HG03575 (cell line): ENCODE results near the gene RCSD1.
"Not testable (repeated sequence)": the region's sequence is repeated elsewhere in the genome, so short reads cannot be mapped to it uniquely, and the experiment has no call there.

Experiments used
- ATAC-seq: cut with Tn5 transposase; IDR thresholded peaks from one replicate; pipeline ENCODE4 v1.9.1; 2021; ENCODE audit not compliant: unreplicated experiment, insufficient number of reproducible peaks, low FRiP score; ENCODE audit errors: extremely low read depth

RCSD1 gene

DNA sequence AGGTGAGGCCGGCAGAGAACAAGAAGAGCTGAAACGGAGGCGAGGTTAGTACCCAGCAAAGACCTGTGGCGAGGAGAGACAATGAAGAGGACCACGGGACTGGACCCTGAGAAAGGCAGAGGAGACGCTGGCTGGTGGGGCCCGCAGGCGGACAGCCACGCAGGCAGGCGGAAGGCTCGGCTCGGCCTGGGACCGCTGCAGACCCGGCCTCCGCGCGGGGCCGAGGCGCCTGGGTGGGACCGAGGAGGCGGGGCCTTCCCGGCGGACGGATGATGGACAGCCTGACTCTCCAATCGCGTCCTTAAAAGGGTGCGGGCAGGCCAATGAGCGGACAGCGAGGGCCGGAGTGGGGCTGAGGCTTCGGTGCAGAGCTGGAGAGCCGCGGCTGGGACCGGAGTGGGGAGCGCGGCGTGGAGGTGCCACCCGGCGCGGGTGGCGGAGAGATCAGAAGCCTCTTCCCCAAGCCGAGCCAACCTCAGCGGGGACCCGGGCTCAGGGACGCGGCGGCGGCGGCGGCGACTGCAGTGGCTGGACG is 91.7 kb downstream of the RCSD1 start, which contains the start of gene MPZL1:
Gene MPZL1 (plus strand): TSS at position 366 of the 535 bp plus-strand sequence. CDS start 170 bp downstream, outside the sequence.
- ATAC-seq = peak; percentile 62

DNA sequence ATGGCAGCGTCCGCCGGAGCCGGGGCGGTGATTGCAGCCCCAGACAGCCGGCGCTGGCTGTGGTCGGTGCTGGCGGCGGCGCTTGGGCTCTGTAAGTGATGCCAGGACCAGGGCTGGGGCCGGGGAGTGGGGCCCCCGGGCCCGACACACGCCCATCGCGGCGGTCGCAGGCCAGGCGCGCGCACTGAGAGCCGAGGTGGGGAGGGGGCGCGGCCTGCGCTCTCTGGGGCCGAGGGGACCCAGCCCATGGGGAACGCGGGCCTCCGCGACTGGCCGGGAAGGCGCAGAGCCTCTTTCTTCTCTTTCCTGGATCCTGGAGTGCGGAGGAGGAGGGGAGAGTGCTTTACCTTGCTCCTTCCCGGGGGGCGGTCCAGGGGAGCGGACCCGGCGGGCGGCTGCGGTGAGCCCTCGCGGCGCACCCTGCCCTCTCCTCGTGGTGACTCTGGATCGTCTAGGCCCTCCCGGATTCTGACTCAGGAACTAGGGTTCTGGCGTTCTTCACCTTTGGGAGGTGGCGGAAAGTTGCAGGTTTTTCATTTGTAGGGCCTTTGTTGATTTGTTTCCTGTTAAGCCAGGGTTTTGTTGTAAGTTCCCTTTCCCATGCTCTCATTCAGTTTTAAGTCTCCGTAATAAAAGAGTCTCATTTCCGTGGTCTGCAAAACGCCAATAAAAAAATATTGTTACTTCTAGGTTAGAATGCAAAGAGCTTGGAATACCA is 92.3 kb downstream of the RCSD1 start:
- ATAC-seq = no peak

DNA sequence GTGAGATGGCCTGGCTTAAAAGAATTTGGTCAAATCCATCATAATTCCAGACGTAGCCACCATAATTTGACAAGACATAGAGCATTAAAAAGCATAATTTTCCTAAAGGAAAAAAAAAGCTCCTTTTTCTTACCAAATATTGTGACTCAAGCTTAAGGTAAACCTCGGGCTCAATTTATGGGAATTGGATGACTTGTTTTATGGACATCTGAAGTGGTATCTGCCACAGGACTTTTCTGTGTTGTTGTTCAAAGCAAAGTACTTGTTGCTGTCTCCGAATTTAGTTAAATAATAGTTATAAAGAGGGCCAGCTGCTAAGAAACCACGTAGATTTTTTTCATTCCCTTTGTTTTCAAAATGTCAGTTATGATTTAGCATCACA is 92.8 kb downstream of the RCSD1 start:
- ATAC-seq = no peak

DNA sequence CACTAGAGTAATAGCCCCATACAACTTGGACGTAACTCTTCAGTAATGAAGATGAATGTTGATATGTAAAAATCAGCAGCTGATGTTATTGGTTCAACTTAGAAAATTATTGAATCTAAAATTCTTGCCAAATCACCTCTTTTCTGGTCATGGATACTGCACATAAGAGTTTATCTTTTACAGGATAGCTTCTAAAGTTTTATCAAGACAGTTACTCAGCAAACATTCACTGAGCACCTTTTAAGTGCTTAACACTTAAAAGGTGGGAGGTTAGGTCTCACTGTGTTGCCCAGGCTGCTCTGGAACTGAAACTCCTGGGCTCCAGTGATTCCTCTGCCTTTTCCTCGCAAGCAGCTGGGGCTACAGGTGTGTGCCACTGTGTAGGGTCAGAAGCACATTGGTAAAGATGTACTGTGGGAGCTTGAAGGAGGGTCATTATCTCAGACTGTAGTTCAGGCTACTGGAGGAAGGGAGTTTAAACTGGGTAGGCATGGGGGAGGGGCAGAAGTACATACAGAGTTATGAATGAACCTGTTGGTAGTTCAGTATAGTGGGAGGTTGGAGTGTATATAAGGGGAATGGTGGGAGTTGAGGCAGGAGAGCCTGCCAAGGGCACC is 93.8 kb downstream of the RCSD1 start:
- ATAC-seq = no peak

DNA sequence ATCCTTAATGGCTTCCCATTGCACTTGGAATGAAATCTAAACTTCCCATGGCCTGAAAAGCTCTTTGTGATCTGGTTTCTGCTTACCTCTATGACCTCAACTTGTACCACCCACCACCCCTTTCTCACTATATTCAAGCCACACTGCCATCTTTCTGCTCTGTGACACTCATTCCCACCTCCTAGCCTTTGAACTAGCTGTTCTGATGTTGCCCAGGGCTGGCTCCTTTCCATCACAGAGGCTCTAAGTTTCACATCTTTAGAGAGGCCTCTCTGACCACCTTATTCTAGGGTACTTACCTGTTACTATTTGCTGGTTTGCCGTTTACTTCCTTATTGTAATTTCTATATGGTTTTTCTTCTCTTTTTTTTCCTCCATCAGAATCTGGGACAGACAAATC is 96.0 kb downstream of the RCSD1 start:
- no peak for ATAC-seq

DNA sequence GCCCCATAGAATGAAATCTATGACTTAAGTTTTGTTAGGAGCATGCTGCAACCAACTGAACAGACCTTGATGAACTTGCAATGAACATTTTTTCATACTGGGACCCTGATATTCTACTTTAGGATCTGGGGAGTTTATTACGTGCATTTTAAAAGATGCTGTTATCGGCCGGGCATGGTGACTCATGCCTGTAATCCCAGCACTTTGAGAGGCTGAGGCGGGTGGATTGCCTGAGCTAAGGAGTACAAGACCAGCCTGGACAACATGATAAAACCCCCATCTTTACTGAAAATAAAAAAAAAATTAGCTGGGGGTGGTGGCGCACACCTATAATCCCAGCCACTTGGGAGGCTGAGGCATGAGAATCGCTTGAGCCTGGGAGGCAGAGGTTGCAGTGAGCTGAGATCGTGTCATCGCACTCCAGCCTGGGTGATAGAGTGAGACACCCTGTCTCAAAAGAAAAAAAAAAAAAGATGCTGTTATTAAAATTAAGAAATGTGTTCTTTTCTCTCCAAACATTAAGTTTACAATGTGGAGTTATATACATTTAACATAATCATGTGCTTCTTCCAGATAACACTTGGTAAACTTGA is 98.9 kb downstream of the RCSD1 start:
- ATAC-seq = no peak

DNA sequence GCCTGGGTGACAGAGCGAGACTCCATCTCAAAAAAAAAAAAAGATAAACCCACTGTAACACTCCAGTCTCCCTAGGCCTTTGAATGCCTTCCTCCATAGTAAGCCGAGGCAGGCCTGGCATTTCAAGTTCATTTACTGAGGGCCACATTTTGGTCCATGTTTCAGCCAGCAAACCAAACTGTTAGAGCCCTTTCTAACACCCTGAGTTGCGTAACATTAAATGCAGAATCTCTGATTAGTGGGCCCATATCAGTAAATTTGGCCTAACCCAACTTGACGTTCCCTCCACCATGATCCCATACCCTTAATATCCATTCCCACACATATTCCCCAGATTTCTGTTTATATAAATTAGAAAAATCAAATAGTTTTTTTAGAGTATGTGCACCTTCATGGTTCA is 104.2 kb downstream of the RCSD1 start:
- no peak for ATAC-seq

DNA sequence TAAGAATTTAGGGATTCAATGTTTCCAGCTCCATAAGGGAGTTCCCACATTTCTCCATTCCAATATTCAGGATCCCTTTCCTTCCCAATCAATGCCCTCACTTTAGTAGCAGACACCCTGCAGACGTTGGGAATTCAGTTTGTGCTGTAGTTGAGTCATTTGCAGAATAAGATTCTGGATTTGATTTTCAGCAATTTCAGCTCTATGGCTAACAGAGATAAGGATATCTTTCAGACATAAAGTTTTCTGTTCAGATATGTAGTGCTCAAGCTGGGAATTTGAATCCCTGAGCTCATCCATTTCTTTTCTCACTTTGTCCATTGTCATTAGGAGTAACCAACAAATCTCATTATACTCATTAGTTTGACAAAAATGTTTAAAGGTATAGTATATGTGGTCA is 104.8 kb downstream of the RCSD1 start:
- ATAC-seq = no peak

DNA sequence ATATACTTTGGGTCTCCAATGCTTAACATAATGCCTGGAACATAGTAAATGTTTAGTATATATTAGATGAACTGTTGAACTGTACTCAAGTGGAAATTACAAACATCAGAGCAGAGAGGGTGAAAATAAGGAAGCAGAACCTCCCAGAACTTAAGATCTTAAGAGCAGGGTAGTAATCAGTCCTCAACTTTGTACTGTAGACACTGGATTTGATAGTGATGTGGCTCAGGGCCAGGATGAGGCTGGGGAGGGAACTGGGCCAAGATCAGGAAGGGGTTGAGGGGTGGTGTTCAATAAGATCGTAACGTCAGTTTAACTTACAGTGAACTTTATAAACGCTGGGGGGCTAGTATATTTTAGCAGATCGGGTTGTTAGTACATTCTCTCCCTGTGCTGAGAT is 107.1 kb downstream of the RCSD1 start:
- ATAC-seq = no peak

DNA sequence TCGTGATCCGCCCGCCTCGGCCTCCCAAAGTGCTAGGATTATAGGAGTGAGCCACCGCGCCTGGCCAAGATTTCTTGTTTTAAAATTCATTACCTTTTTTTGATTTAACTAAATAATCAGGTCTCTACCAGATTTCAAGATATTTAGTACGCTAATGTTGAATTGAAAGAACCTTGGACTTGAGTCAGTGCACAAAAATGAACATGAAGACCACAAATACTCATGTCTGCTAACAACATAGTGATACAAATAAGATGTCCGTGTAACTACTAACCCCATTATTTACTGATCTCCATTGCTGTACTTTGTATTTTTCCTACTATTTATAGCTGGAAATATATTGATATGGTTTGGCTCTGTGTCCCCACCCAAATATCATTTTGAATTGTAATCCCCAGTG is 108.1 kb downstream of the RCSD1 start:
- ATAC-seq = no peak

DNA sequence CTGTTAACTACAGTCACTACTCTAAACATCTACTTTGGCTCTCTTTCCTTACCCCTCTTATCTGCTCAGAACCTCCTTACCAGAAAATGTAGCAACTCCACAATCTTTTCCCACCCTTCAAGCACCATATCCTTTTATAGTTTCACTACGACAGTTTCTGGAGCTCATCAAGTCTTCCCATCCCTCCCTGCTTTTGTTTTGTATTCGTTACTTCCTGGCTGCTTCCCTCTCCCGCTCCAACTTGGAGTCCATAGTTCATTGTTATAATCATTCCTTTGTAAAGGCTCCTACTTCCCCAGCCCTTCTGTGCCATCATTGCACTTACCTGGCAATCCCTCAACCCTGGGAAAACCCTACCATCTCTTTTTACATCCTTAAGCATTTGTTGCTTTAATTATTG is 109.7 kb downstream of the RCSD1 start:
- ATAC-seq = no peak

DNA sequence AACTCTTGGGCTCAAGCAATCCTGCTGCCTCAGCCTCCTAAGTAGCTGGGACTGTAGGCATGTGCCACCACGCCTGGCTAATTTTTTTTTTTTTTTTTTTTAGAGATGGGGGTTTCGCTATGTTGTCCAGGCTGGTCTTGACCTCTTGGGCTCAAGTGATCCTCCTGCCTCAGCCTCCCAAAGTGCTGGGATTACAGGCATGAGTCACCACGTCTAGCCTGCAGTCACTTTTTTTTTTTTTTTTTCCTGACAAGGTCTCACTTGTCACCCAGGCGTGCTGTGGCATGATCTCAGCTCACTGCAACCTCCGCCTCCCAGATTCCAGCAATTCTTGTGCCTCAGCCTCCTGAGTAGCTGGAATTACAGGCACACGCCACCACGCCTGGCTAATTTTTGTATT is 111.1 kb downstream of the RCSD1 start:
- ATAC-seq = not testable (repeated sequence)

DNA sequence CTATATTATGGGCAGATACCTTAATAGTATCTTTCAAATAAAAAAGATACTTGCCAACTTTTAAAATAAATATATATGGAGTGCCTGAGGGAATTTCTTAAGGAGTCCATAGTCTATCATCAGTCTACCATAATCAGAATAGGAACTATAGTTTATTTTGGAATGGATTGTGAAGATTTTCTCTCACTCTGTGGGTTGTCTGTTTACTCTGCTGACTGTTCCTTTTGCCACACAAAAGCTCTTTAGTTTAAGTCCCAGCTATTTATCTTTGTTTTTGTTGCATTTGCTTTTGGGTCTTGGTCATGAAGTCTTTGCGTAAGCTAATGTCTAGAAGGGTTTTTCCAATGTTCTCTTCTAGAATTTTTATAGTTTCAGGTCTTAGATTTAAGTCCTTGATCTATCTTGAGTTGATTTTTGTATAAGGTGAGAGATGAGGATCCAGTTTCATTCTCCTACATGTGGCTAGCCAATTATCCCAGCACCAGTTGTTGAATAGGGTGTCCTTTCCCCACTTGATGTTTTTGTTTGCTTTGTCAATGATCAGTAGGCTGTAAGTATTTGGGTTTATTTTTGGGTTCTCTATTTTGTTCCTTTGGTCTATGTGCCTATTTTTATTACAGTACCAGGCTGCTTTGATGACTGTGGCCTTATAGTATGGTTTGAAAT is 112.5 kb downstream of the RCSD1 start:
- ATAC-seq = not testable (repeated sequence)

DNA sequence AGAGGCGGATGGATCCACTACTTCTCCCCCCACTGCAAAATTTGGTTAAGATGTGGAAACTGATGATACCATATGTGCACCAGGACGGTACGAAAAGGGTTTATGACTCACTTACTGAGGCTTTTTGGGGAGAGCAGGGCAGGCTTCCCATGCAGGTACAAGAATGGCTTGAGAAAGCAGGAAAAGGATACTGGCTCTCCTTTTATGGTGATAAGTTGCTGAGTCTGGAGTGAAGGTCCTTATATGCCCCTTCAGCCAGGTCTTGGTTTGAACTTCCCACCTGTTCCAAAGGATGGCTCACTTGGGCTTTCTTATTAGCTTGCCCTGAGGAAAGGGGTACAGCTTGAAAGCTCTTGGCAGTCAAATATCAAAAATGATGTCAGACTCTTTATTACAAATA is 114.9 kb downstream of the RCSD1 start:
- no peak for ATAC-seq

DNA sequence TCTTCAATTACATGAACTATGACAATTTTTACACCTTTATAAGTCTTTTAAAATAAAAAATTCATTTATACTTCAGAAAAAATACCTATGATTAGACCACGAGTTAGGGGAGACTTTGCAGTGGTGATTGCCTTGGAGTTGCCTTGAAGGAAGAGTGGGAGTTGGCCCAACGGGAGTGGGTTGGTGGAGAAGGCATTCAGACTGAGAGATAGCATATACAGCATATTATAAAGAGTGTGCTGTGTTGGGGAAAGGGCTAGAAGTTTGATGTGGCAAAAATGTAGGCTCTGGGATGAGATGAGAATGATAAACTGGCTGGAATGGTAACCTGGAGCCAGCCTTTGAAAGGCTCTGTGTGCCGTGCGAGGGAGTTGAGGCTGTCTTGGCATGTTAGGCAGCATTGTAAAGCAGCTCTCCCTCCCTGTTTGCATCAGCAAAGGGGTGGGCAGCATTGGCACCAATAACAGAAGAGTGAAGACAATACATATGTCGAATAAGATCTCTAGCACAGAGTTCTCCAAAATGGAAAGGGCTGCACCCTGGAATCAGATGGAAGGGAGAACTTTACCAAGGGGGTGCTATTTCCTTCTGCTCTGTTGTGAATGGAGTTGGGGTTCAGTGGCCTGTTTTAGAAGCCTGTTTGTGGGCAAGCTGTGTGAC is 116.1 kb downstream of the RCSD1 start:
- ATAC-seq = no peak

DNA sequence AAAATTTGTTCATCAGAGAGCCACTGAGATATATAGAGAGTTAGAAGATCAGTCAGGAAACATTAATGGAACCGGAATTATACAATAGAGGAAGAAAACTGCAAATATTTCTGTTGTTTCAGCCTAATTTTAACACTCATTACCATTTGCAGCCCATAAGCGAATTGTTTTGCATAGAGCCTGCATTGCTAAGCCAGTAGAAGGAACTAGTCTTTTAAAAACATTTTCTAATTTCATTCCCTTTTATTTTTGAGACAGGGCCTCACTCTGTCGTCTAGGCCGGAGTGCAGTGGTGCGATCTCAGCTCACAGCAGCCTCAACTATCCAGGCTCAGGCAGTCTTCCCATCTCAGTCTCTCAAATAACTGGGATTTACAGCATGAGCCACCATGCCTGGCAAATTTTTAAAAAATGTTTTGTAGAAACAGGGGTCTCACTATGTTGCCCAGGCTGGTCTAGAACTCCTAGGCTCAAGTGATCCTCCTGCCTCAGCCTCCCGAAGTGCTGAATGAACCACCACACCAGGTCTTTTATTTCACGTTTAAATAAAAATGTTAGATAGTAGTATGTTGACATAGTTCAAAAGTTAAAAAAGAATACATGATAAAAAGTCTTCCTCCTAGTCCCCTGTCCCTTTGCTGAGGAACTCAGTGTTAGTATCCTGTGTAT is 117.1 kb downstream of the RCSD1 start:
- no peak for ATAC-seq

DNA sequence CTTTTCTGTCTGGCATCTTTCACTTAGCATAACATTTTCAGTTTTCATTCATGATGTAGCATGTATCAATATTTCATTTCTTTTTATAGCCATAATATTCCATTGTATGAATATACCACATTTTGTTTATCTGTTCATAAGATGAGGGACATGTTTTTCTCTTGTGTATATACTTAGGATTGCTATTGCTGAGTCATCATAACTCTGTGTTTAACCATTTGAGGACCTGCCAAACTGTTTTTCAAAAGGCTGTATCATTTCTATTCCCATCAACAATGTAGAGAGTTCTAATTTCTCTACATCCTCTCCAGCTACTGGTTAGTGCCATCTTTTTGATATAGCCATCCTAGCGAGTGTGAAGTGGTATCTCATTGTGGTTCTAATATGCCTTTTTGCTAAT is 118.0 kb downstream of the RCSD1 start:
- no peak for ATAC-seq

DNA sequence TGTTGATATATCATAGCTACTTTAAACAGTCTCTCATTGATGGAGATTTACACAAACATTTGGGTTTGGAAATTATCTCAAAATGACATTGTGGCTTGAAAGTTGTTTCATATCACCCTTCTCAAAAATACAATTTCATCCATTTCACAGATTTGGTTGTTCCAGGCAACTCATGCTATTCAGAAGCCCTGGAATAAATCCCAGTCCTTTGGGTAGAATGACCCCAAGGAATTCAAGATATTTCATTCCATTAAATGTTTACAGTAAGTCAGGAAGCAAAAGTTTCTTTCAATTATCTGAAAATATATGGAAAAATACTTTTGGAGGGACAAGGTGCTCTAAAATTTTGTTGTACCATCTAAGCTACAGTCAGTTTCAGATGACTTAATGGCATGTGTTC is 118.9 kb downstream of the RCSD1 start:
- ATAC-seq = no peak

DNA sequence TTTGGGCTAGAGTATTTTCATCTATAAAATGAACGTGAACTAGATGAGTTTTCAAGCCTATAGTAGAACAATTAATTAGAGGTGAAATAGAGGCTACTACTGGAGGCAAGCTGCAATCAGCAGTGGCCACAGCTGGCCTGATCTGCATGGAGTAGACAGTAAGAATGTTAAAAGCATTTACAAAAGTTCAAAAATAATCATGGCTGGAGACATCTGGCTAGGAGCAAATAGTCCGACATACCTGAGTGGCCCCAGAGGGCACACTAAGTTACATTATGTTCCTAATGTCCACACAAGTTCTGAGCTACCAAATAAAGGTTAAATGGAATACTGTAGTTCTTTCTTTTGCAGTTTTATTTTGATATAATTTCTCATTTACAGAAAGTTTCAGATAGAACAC is 119.7 kb downstream of the RCSD1 start:
- no peak for ATAC-seq
